Ishikawa (cell line): ENCODE results near the gene CCDC126.

Experiments used
- CEBPB ChIP-seq: IDR thresholded peaks from 2 replicates; pipeline ENCODE4 v1.6.1; 2012
- CREB1 ChIP-seq: IDR thresholded peaks from 2 replicates; pipeline ENCODE4 v1.6.1; 2012; ENCODE audit warnings: low read depth
- EGR1 ChIP-seq: IDR thresholded peaks from 2 replicates; pipeline ENCODE4 v1.6.1; 2012
- EP300 ChIP-seq: IDR thresholded peaks from 2 replicates; pipeline ENCODE4 v1.6.1; 2012; ENCODE audit warnings: borderline replicate concordance
- FOXM1 ChIP-seq: IDR thresholded peaks from 2 replicates; pipeline ENCODE4 v1.6.1; 2012; ENCODE audit warnings: low read depth, borderline replicate concordance
- NFIC ChIP-seq: IDR thresholded peaks from 2 replicates; pipeline ENCODE4 v1.6.1; 2012
- RAD21 ChIP-seq: IDR thresholded peaks from 2 replicates; pipeline ENCODE4 v1.6.1; 2012; ENCODE audit warnings: low read depth
- TAF1 ChIP-seq: IDR thresholded peaks from 2 replicates; pipeline ENCODE4 v1.6.1; 2012; ENCODE audit warnings: low read depth, mild to moderate bottlenecking
- TCF12 ChIP-seq: IDR thresholded peaks from 2 replicates; pipeline ENCODE4 v1.6.1; 2012; ENCODE audit warnings: low read depth
- TEAD4 ChIP-seq: IDR thresholded peaks from 2 replicates; pipeline ENCODE4 v1.6.1; 2012
- YY1 ChIP-seq: IDR thresholded peaks from 2 replicates; pipeline ENCODE4 v1.6.1; 2012; ENCODE audit warnings: low read depth
- TF ChIP-seq, protein P1 (sequence below): IDR thresholded peaks from 2 replicates; pipeline ENCODE4 v1.6.1; 2012
- TF ChIP-seq, protein P2 (sequence below): IDR thresholded peaks from 2 replicates; pipeline ENCODE4 v1.6.1; 2012; ENCODE audit warnings: low read depth, mild to moderate bottlenecking
- TF ChIP-seq, protein P3 (sequence below): IDR thresholded peaks from 2 replicates; pipeline ENCODE4 v1.6.1; 2012

DNA sequence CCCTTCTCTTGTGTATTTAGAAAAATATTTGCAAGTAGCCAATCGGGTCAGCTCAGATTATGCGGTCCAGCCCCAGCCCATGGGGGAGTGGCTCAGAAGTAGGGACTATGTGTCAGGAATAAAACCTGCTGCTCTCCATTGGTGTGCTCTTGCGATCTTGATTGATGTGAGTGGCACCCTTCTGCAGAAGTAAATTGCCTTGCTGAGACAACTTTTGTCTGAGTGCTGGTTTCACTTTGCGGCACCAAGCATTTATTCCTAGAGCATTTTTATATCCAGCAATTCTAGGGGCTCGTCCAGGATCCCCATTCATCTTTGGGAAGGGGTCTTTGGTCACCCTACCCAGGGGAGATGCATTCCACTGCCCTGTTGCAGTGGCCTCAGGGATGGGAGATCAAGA, 56.8 kb downstream of the CCDC126 start:
- TF ChIP-seq CREB1 (no peak), YY1 (no peak), RAD21 (no peak), TCF12 (no peak), CEBPB (no peak), EP300 (no peak), EGR1 (no peak), TAF1 (no peak), TEAD4 (no peak), NFIC (no peak), FOXM1 (no peak)
- TF ChIP-seq, protein P1, sequence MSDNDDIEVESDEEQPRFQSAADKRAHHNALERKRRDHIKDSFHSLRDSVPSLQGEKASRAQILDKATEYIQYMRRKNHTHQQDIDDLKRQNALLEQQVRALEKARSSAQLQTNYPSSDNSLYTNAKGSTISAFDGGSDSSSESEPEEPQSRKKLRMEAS, result no peak
- TF ChIP-seq, protein P2, sequence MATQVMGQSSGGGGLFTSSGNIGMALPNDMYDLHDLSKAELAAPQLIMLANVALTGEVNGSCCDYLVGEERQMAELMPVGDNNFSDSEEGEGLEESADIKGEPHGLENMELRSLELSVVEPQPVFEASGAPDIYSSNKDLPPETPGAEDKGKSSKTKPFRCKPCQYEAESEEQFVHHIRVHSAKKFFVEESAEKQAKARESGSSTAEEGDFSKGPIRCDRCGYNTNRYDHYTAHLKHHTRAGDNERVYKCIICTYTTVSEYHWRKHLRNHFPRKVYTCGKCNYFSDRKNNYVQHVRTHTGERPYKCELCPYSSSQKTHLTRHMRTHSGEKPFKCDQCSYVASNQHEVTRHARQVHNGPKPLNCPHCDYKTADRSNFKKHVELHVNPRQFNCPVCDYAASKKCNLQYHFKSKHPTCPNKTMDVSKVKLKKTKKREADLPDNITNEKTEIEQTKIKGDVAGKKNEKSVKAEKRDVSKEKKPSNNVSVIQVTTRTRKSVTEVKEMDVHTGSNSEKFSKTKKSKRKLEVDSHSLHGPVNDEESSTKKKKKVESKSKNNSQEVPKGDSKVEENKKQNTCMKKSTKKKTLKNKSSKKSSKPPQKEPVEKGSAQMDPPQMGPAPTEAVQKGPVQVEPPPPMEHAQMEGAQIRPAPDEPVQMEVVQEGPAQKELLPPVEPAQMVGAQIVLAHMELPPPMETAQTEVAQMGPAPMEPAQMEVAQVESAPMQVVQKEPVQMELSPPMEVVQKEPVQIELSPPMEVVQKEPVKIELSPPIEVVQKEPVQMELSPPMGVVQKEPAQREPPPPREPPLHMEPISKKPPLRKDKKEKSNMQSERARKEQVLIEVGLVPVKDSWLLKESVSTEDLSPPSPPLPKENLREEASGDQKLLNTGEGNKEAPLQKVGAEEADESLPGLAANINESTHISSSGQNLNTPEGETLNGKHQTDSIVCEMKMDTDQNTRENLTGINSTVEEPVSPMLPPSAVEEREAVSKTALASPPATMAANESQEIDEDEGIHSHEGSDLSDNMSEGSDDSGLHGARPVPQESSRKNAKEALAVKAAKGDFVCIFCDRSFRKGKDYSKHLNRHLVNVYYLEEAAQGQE, result no peak
- TF ChIP-seq, protein P3, sequence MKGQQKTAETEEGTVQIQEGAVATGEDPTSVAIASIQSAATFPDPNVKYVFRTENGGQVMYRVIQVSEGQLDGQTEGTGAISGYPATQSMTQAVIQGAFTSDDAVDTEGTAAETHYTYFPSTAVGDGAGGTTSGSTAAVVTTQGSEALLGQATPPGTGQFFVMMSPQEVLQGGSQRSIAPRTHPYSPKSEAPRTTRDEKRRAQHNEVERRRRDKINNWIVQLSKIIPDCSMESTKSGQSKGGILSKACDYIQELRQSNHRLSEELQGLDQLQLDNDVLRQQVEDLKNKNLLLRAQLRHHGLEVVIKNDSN, result no peak
